NCI-H345 treated with DMSO at 0.1 percent for 48 hours (cell line): ENCODE data around the gene ADI1.

Experiments
- DNase-seq: peaks from one replicate; lab custom pipeline; 2025; ENCODE audit not compliant: unreplicated experiment; lab: John Stamatoyannopoulos, UW

Gene ADI1

GRCh38 chr2:3481736-3482362 is 37.5 kb downstream of the ADI1 start:
- no peak for DNase-seq

- no peak for DNase-seq
These were observed 38.3 kb downstream of the ADI1 start for GRCh38 chr2:3481011-3481400.

- DNase-seq, result no peak
These were observed 38.9 kb downstream of the ADI1 start for GRCh38 chr2:3480352-3481010.

- DNase-seq, result no peak
These were observed 39.7 kb downstream of the ADI1 start for GRCh38 chr2:3479430-3480320.

GRCh38 chr2:3478846-3479385 is 40.4 kb downstream of the ADI1 start:
- DNase-seq, result no peak

- DNase-seq, result no peak
These were observed 42.4 kb downstream of the ADI1 start for GRCh38 chr2:3476985-3477327.

GRCh38 chr2:3476321-3476984 is 42.9 kb downstream of the ADI1 start:
- DNase-seq, result no peak

GRCh38 chr2:3475771-3476170 is 43.6 kb downstream of the ADI1 start:
- DNase-seq, result no peak

- no peak for DNase-seq
These were observed 46.4 kb downstream of the ADI1 start for GRCh38 chr2:3472966-3473365.

- no peak for DNase-seq
These were observed 47.0 kb downstream of the ADI1 start for GRCh38 chr2:3472296-3472695.

- DNase-seq, result no peak
These were observed 48.2 kb downstream of the ADI1 start for GRCh38 chr2:3470856-3471737.

- no peak for DNase-seq
These were observed 49.1 kb downstream of the ADI1 start for GRCh38 chr2:3470166-3470651.

- DNase-seq, result no peak
These were observed 49.8 kb downstream of the ADI1 start for GRCh38 chr2:3469486-3469885.

GRCh38 chr2:3468296-3468988 is 50.9 kb downstream of the ADI1 start:
- no peak for DNase-seq

- DNase-seq, result no peak
These were observed 51.7 kb downstream of the ADI1 start for GRCh38 chr2:3467654-3468053.

- no peak for DNase-seq
These were observed 52.4 kb downstream of the ADI1 start for GRCh38 chr2:3466966-3467365.

GRCh38 chr2:3466482-3466863 is 52.9 kb downstream of the ADI1 start:
- no peak for DNase-seq

- DNase-seq, result no peak
These were observed 53.4 kb downstream of the ADI1 start for GRCh38 chr2:3465844-3466481.

GRCh38 chr2:3465328-3465727 is 54.0 kb downstream of the ADI1 start:
- no peak for DNase-seq
